ENCODE measurements around the gene GAL3ST2. TPM values are rescaled to one million over a fixed set of nuclear protein-coding genes. Genes with fewer than 3 reads are reported as not detected.

Gene GAL3ST2
- total and polyA plus RNA-seq, 2 of the 8 experiments (the other 6 are each of a cell fraction or from before 2014, with no cell fraction given), result not detected

GRCh38 chr2:241760301-241760771 lies 16.3 kb upstream of the GAL3ST2 start (continued):
- TF ChIP-seq CHD7 (IDR thresholded peaks at IDR 0.05; ENCODE audit: insufficient replicate concordance, low read length), result no peak

All from H1 (cell line).